Activated CD4-positive, alpha-beta memory T cell treated with anti-CD3 and anti-CD28 coated beads, Interleukin-2, amount 10 ng/mL, durations not matched to agents 7 days and 5 days (primary cell): ENCODE data around the gene MYH9. TPM values are rescaled to one million over a fixed set of nuclear protein-coding genes. Genes with fewer than 3 reads are reported as not detected.

Experiments
- CTCF ChIA-PET: fragments of 350-600 bp; sonication (Branson Sonifier 250); formaldehyde crosslinking; loops from one replicate; lab custom pipeline; 2021; ENCODE audit warnings: antibody characterized with exemption, inconsistent platforms; lab: Charles Lee
- POLR2A ChIA-PET: fragments of 350-600 bp; sonication (Branson Sonifier 250); formaldehyde crosslinking; loops from one replicate; lab custom pipeline; 2021; ENCODE audit warnings: antibody characterized with exemption; lab: Charles Lee
- DNase-seq: peaks from one replicate; pipeline ENCODE4 v3.0.0-alpha.2; 2020
- H3K27ac Mint-ChIP-seq: one replicate; pipeline ENCODE4 v1.8.0; 2021; ENCODE audit warnings: mild to moderate bottlenecking, mixed read lengths
- H3K27me3 Mint-ChIP-seq: one replicate; pipeline ENCODE4 v1.8.0; 2021; ENCODE audit warnings: mixed read lengths
- H3K36me3 Mint-ChIP-seq: one replicate; pipeline ENCODE4 v1.8.0; 2021; ENCODE audit warnings: low read depth, mixed read lengths
- H3K4me1 Mint-ChIP-seq: one replicate; pipeline ENCODE4 v1.8.0; 2021; ENCODE audit warnings: mixed read lengths
- H3K4me3 Mint-ChIP-seq: one replicate; pipeline ENCODE4 v1.8.0; 2021; ENCODE audit warnings: mild to moderate bottlenecking, mixed read lengths
- H3K9me3 Mint-ChIP-seq: one replicate; pipeline ENCODE4 v1.8.0; 2021; ENCODE audit warnings: mixed read lengths
- total RNA-seq, 2 experiments: library from RNA; stranded (reverse); gene quantifications; one replicate each; pipeline ENCODE4 v1.2.3, GENCODE V29; 2021

The MYH9 gene
- total RNA-seq, 2 experiments from 2014 or later, result 840 to 865 TPM

- ChIA-PET CTCF (interaction anchor here (1.2 to 5.4 kb wide), 8 partner anchors 8 to 107 kb away, joined by 4 to 31 read pairs (median 9); partner anchors contain the start of gene MYH9), POLR2A (interaction anchor here (0.9 to 14.4 kb wide), 12 partner anchors 7 to 731 kb away, joined by 3 to 262 read pairs (median 8); partner anchors contain the start of genes APOL6, MYH9 and TXN2)
- H3K27ac Mint-ChIP-seq, result peak overlapping the region; percentile 98
- H3K36me3 Mint-ChIP-seq, result peaks cover 80% of the 10 kb centered on the region
- peaks cover 96% of the 10 kb centered on the region for H3K4me1 Mint-ChIP-seq
- peak overlapping the region; percentile 75 for H3K4me3 Mint-ChIP-seq
- DNase-seq, result peak; percentile 72
- no peaks in the 10 kb centered on the region for H3K27me3 Mint-ChIP-seq
- H3K9me3 Mint-ChIP-seq, result no peaks in the 10 kb centered on the region
Measured at GRCh38 chr22:36379593-36380361, 8.0 kb downstream of the MYH9 start.

GRCh38 chr22:36378869-36379217, 8.9 kb downstream of the MYH9 start:
- ChIA-PET CTCF (interaction anchor here (0.5 to 5.4 kb wide), 11 partner anchors 8 to 162 kb away, joined by 3 to 31 read pairs (median 7); partner anchors contain the start of gene MYH9), POLR2A (interaction anchor here (0.8 to 14.4 kb wide), 12 partner anchors 8 to 103 kb away, joined by 3 to 262 read pairs (median 8); partner anchors contain the start of genes MYH9 and TXN2)
- Mint-ChIP-seq H3K27me3 (no peaks in the 10 kb centered on the region), H3K4me1 (peaks cover 96% of the 10 kb centered on the region), H3K27ac (peak overlapping the region; percentile 98), H3K36me3 (peaks cover 77% of the 10 kb centered on the region), H3K9me3 (no peaks in the 10 kb centered on the region), H3K4me3 (peak overlapping the region; percentile 75)
- DNase-seq, result no peak

- POLR2A ChIA-PET, result interaction anchor here (0.6 to 14.4 kb wide), 23 partner anchors 8 to 129 kb away, joined by 3 to 262 read pairs (median 5); partner anchors contain the start of genes FOXRED2, MYH9 and TXN2
- DNase-seq, result no peak
- H3K4me1 Mint-ChIP-seq, result peaks cover 96% of the 10 kb centered on the region
- H3K36me3 Mint-ChIP-seq, result peaks cover 77% of the 10 kb centered on the region
- H3K4me3 Mint-ChIP-seq, result peak overlapping the region; percentile 75
- no peaks in the 10 kb centered on the region for H3K9me3 Mint-ChIP-seq
- no peaks in the 10 kb centered on the region for H3K27me3 Mint-ChIP-seq
- H3K27ac Mint-ChIP-seq, result peak overlapping the region; percentile 98
- CTCF ChIA-PET, result interaction anchor here (0.5 to 5.4 kb wide), 14 partner anchors 8 to 162 kb away, joined by 3 to 31 read pairs (median 8); partner anchors contain the start of gene MYH9
Measured at GRCh38 chr22:36378080-36378868, 9.5 kb downstream of the MYH9 start.

GRCh38 chr22:36377022-36377631, 10.6 kb downstream of the MYH9 start:
- ChIA-PET CTCF (interaction anchor here (0.6 to 5.4 kb wide), 15 partner anchors 10 to 124 kb away, joined by 3 to 31 read pairs (median 7); partner anchors contain the start of genes APOL1 and MYH9), POLR2A (interaction anchor here (0.5 to 14.4 kb wide), 21 partner anchors 9 to 130 kb away, joined by 3 to 262 read pairs (median 4); partner anchors contain the start of genes FOXRED2 and MYH9)
- peak overlapping the region; percentile 75 for H3K4me3 Mint-ChIP-seq

GRCh38 chr22:36376265-36376664, 11.5 kb downstream of the MYH9 start:
- CTCF ChIA-PET, result interaction anchor here (0.8 to 5.4 kb wide), 12 partner anchors 9 to 110 kb away, joined by 3 to 31 read pairs (median 8); partner anchors contain the start of gene MYH9
- Mint-ChIP-seq H3K4me1 (peaks cover 97% of the 10 kb centered on the region), H3K27me3 (no peaks in the 10 kb centered on the region), H3K4me3 (peak overlapping the region; percentile 75), H3K27ac (peak overlapping the region; percentile 98), H3K36me3 (peaks cover 84% of the 10 kb centered on the region), H3K9me3 (no peaks in the 10 kb centered on the region)
- POLR2A ChIA-PET, result interaction anchor here (1.0 to 14.4 kb wide), 8 partner anchors 10 to 80 kb away, joined by 3 to 262 read pairs (median 9); partner anchors contain the start of gene MYH9
- DNase-seq, result no peak

More at GRCh38 chr22:36377022-36377631, 10.6 kb downstream of the MYH9 start:
- H3K4me1 Mint-ChIP-seq, result peaks cover 97% of the 10 kb centered on the region
- H3K9me3 Mint-ChIP-seq, result no peaks in the 10 kb centered on the region
- peak overlapping the region; percentile 98 for H3K27ac Mint-ChIP-seq
- H3K36me3 Mint-ChIP-seq, result peaks cover 84% of the 10 kb centered on the region
- DNase-seq, result peak; percentile 52
- no peaks in the 10 kb centered on the region for H3K27me3 Mint-ChIP-seq

GRCh38 chr22:36375071-36375980, 12.4 kb downstream of the MYH9 start:
- DNase-seq, result no peak
- POLR2A ChIA-PET, result interaction anchor here (0.6 to 14.4 kb wide), 6 partner anchors 11 to 120 kb away, joined by 4 to 262 read pairs (median 50); partner anchors contain the start of gene MYH9
- no peaks in the 10 kb centered on the region for H3K9me3 Mint-ChIP-seq
- no peaks in the 10 kb centered on the region for H3K27me3 Mint-ChIP-seq
- H3K36me3 Mint-ChIP-seq, result peaks cover 86% of the 10 kb centered on the region
- H3K4me3 Mint-ChIP-seq, result peak overlapping the region; percentile 45
- CTCF ChIA-PET, result interaction anchor here (0.8 to 5.4 kb wide), 8 partner anchors 10 to 95 kb away, joined by 3 to 31 read pairs (median 4); no protein-coding TSS in a partner anchor
- H3K4me1 Mint-ChIP-seq, result peaks cover 97% of the 10 kb centered on the region
- peak overlapping the region; percentile 84 for H3K27ac Mint-ChIP-seq

DNA sequence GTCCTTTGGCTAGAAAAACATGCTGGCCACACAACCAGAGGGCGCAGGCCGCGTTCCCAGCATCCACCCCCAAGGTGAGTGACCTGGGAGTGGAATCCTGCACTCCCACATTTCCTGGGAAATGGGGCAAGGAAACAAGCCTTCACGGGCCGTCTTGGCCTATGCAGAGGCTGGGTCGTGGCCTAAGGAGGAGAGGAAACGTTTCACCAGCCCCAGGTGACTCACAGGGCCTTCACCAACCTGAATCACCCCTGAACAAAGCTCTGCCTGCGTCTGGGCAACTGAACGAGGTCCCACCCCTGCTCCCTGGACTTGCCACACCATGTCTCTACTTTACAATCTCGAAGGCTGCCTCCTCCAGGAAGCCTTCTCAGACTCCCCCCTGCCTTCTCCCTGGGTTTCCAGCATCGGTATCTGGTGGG, 13.2 kb downstream of the MYH9 start:
- Mint-ChIP-seq H3K9me3 (no peaks in the 10 kb centered on the region), H3K36me3 (peaks cover 85% of the 10 kb centered on the region), H3K27ac (peak overlapping the region; percentile 84), H3K4me1 (peaks cover 97% of the 10 kb centered on the region), H3K27me3 (no peaks in the 10 kb centered on the region), H3K4me3 (peak overlapping the region; percentile 45)
- ChIA-PET CTCF (interaction anchor here (1.0 to 5.4 kb wide), 5 partner anchors 10 to 96 kb away, joined by 3 to 31 read pairs (median 4); no protein-coding TSS in a partner anchor), POLR2A (interaction anchor here (1.2 to 14.4 kb wide), 4 partner anchors 12 to 46 kb away, joined by 4 to 262 read pairs (median 53); partner anchors contain the start of gene MYH9)
- DNase-seq, result peak; percentile 60

DNA sequence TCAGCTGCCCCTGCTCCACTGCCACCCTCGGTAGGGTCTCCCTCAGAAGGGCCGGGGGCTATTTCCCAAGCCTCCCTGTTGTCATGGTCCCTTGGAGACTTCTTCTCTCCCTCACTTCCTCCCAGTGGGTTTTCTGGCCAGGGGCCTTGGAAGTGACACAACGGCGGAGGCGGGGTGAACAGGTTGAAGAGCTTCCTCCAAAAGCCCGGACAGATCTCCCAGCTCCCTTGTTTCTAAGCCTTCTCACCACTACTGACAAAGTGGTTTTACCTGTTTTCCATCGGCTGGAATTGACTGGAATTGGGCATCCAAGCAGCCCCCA, 14.5 kb downstream of the MYH9 start:
- Mint-ChIP-seq H3K27ac (peak overlapping the region; percentile 92), H3K9me3 (no peaks in the 10 kb centered on the region), H3K27me3 (no peaks in the 10 kb centered on the region), H3K36me3 (peaks cover 83% of the 10 kb centered on the region), H3K4me1 (peaks cover 96% of the 10 kb centered on the region), H3K4me3 (peak overlapping the region; percentile 25)
- POLR2A ChIA-PET, result interaction anchor here (2.2 to 23.7 kb wide), 4 partner anchors 9 to 34 kb away, joined by 12 to 355 read pairs (median 149); no protein-coding TSS in a partner anchor
- CTCF ChIA-PET, result interaction anchor here (1.0 to 2.1 kb wide), 3 partner anchors 8 to 40 kb away, joined by 3 to 11 read pairs (median 5); no protein-coding TSS in a partner anchor
- no peak for DNase-seq

- Mint-ChIP-seq H3K4me3 (peak overlapping the region; percentile 31), H3K4me1 (peaks cover 96% of the 10 kb centered on the region), H3K36me3 (peaks cover 80% of the 10 kb centered on the region), H3K27ac (peak overlapping the region; percentile 92), H3K9me3 (no peaks in the 10 kb centered on the region), H3K27me3 (no peaks in the 10 kb centered on the region)
- POLR2A ChIA-PET, result interaction anchor here (0.8 to 23.7 kb wide), 7 partner anchors 9 to 98 kb away, joined by 3 to 355 read pairs (median 12); no protein-coding TSS in a partner anchor
- no peak for DNase-seq
- CTCF ChIA-PET, result interaction anchor here (2.0 to 2.1 kb wide), 2 partner anchors 13 to 39 kb away, joined by 5 to 11 read pairs; no protein-coding TSS in a partner anchor
Measured at GRCh38 chr22:36371920-36372319, 15.8 kb downstream of the MYH9 start.

GRCh38 chr22:36369922-36370791, 17.6 kb downstream of the MYH9 start:
- DNase-seq, result no peak

More at GRCh38 chr22:36369922-36370791, 17.6 kb downstream of the MYH9 start:
- Mint-ChIP-seq H3K4me1 (peaks cover 97% of the 10 kb centered on the region), H3K9me3 (no peaks in the 10 kb centered on the region), H3K27ac (peak overlapping the region; percentile 92), H3K27me3 (no peaks in the 10 kb centered on the region), H3K36me3 (peaks cover 74% of the 10 kb centered on the region), H3K4me3 (peak overlapping the region; percentile 74)
- ChIA-PET CTCF (interaction anchor here (1.3 to 1.5 kb wide), 2 partner anchors 10 to 15 kb away, joined by 3 to 10 read pairs; no protein-coding TSS in a partner anchor), POLR2A (interaction anchor here (0.7 to 23.7 kb wide), 7 partner anchors 5 to 107 kb away, joined by 4 to 355 read pairs (median 36); partner anchors contain the start of gene MYH9)
